HG03571 (cell line): ENCODE data around the gene S100A6.

ENCODE experiments used
- ATAC-seq: cut with Tn5 transposase; IDR thresholded peaks from one replicate; pipeline ENCODE4 v1.9.1; 2021; ENCODE audit not compliant: unreplicated experiment

S100A6 gene

GRCh38 chr1:153546796-153547559 lies 11.2 kb upstream of the S100A6 start:
- no peak for ATAC-seq

GRCh38 chr1:153546371-153546770 lies 10.6 kb upstream of the S100A6 start:
- ATAC-seq, result no peak

GRCh38 chr1:153545067-153546055 lies 9.6 kb upstream of the S100A6 start, which contains the start of gene S100A4:
TSS of gene S100A4 (minus strand) at chr1:153545806. CDS start at chr1:153544794, 1,012 bp downstream.
- no peak for ATAC-seq

GRCh38 chr1:153544453-153545066 lies 8.8 kb upstream of the S100A6 start:
- no peak for ATAC-seq

GRCh38 chr1:153543736-153544135 lies 7.9 kb upstream of the S100A6 start:
- no peak for ATAC-seq

- no peak for ATAC-seq
Measured at GRCh38 chr1:153542956-153543711, 7.3 kb upstream of the S100A6 start.

GRCh38 chr1:153541641-153542590 lies 6.1 kb upstream of the S100A6 start:
- ATAC-seq, result no peak

- no peak for ATAC-seq
Measured at GRCh38 chr1:153540394-153541361, 4.9 kb upstream of the S100A6 start, which contains the start of gene S100A5. TSS of gene S100A5 (minus strand) at chr1:153540934. CDS start at chr1:153540191, 743 bp downstream.

GRCh38 chr1:153539395-153540093 lies 3.8 kb upstream of the S100A6 start:
- no peak for ATAC-seq

GRCh38 chr1:153538315-153538821 lies 2.6 kb upstream of the S100A6 start:
- ATAC-seq, result no peak

- ATAC-seq, result no peak
Measured at GRCh38 chr1:153537376-153537730, 1.6 kb upstream of the S100A6 start.

- ATAC-seq, result no peak
Measured at GRCh38 chr1:153536671-153537375, 1.0 kb upstream of the S100A6 start.

GRCh38 chr1:153536012-153536670 lies 350 bp upstream of the S100A6 start:
- no peak for ATAC-seq

GRCh38 chr1:153534925-153535241 lies 908 bp downstream of the S100A6 start:
- ATAC-seq, result no peak

- ATAC-seq, result no peak
Measured at GRCh38 chr1:153534226-153534924, 1.4 kb downstream of the S100A6 start.

- ATAC-seq, result no peak
Measured at GRCh38 chr1:153533689-153534201, 2.0 kb downstream of the S100A6 start.
